Suppressor macrophage treated with lipopolysaccharide for 1 hour (primary cell): ENCODE measurements around the gene ENPP3.

Source experiments
- DNase-seq, 3 donors: peaks; one replicate each; pipeline ENCODE4 v3.0.0-alpha.2; 2020 to 2022

ENPP3 gene

DNA sequence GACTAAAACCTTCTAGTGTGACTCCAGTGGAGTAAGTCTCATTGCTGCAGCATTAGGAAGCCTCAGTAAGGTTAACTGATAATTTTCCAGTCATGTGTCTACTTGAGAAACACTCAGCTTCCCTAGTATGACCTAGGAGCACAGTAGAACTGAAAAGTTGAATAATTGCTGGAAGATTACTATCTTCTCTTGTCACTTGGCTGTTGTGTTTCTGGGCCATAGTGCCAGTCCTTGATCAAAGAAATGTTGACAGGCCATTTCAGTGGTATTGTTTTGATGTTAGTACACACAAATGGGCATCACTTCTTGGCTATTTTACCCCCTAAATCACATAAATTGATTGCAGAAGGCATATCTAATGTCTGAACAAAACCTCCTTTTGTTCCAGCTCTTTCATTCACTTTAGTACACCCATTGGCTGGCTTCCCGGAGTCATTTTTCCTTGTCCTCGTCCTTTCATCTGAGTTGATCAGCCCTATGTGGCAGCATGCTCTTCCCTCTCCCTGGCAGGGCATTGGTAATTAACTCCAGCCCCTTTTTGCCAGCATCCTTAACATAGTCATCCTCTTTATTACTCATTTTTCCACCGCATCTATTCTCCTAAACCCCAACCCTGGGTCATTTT is 6.0 kb downstream of the ENPP3 start:
- DNase-seq = no peak

DNA sequence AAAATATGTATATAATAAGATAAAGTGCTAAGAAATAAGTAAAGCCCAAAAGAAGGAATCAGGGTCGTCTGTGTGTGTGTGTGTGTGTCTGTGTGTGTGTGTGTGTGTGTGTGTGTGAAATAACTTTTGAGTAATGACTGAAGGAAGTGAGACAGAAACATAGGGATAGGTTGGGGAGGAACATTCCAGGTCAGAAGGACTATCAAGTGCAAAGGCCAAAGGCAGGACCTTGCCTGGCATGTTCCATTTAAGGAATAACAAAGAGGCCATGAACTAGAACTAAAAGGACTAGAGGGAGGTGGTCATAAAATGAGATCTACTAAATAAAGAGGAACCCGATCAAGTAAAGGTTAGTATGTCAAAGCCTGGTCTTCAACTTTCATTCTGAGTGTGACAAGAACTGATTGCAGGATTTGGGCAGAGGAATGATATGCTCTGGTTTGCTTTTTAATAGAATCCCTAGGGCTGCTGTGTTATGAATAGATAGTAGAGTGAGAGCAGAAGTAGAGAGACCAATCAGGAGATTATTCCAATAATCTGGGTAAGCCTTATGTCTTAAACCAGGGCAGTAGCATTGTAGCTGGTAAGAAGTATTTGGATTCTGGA is 6.9 kb downstream of the ENPP3 start:
- no peak for DNase-seq

DNA sequence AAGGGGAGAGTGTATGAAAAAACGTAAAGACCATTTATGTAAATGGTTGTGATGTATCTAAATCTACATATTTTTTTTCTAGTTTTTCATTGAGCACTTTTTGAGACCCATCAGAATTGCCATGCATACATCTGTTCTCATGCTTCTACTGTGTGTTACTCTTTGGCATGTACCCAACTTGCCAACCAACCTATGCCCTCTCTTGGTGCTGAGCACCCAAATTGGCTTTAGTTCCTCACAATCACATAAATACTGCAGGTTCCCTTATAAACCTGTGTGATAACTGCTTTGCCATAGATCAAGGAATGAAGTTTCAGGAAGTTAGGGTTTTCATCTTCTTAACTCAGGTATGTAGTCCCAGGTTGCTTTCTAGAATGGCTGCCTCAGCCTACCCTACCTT is 7.8 kb downstream of the ENPP3 start:
- no peak for DNase-seq

DNA sequence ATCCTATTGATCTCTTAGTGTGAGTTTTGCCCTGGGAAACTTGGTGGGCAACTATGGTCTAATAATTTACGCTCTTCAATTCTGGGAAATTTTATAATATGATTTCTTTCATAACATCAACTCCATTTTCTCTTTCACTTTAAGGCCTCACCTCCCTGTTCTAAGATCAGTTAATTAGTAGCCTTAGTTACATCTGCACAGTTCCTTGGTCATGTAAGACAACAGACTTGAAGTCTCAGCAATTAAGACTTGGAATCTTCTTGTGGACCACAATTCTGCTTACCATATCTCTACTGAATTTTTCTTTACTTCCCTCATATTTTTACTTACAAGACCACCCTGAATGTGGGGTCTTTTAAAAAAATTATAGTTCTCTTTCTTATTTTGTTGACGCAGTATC is 8.7 kb downstream of the ENPP3 start:
- DNase-seq = no peak

DNA sequence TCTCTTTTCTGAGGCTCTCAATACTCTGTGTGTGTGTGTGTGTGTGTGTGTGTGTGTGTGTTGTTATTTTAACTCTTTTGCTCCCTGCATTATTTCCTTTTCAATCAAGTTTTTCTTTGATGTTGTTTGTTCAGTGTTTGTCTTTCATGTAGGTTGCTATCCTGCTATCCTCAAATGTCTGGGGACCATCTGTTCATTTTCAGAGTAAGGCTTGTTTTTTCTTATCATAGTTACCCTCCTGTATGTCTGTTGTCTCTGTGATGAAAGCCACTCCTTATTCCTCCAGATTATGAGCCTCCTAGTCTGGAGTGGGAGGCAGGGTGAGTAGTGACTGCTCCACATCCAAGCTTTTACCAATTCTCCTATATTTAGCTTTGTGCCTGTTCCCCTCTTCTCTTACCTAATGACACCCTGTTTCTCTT is 9.2 kb downstream of the ENPP3 start:
- DNase-seq = no peak

DNA sequence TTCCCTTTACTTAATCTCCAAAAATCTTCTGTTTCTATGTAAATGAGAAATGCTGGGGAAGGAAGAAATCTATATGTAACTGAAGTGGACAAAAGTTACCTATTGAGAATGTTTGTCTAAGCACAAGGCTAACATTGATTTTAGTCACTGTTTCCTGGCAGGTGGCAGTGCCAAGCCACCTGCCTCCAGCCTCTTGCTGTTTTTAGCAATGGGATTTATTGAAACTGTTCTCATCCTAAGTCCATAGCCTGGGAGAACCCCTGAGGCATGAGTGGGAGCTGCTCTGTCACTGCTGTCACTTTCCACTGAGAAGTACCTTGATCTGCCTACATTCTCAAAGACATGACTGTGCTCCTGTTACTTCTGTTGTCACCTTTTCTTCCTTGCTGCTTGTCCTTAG is 14.7 kb downstream of the ENPP3 start:
- DNase-seq = no peak

DNA sequence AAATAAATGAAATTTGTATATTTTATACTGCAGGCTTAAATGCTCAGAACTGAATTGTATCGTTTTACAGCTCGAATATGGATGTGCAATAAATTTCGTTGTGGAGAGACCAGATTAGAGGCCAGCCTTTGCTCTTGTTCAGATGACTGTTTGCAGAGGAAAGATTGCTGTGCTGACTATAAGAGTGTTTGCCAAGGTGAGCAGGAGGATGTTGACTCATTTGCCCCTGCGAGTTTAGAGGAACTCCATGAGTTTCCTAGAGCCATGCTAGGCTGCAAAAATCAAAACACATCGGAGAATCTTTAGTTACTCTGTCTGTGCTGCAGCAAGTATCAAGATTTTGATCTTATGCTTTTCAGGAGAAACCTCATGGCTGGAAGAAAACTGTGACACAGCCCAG is 15.4 kb downstream of the ENPP3 start:
- DNase-seq = no peak

DNA sequence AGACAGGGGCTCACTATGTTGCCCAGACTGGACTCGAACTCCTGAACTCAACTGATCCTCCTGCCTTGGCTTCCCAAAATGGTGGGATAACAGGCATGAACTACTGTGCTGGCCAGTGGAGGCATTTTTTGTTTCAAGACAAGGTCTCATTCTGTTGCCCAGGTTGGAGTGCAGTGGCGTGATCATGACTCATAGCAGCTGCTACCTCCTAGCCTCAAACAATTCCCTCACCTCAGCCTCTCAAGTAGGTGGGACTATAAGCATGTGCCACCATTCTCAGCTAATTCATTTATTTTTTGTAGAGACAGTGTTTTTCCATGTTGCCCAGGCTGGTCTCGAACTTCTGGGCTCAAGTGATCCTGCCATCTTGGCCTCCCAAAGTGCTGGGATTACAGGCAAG is 17.2 kb downstream of the ENPP3 start:
- DNase-seq = no peak

DNA sequence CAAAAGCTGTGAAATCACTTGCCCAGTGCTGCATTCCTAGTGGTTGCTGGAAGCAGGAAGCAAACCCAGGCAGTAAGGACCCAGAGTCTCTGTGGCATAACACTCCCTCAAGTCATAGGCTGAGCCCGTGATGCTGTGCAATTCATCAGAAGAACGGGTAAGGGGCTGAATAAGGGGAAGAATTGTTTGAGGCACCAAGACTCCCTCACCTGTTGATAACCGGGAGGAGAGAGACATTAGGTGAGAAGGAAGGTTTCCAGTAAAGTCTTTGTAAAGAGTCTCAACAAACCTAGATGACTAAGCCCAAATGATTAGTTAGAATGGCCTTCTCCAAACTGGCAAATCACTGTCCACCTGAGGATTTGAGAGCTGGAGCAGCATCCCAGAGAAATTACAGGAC is 18.3 kb downstream of the ENPP3 start:
- DNase-seq = no peak

DNA sequence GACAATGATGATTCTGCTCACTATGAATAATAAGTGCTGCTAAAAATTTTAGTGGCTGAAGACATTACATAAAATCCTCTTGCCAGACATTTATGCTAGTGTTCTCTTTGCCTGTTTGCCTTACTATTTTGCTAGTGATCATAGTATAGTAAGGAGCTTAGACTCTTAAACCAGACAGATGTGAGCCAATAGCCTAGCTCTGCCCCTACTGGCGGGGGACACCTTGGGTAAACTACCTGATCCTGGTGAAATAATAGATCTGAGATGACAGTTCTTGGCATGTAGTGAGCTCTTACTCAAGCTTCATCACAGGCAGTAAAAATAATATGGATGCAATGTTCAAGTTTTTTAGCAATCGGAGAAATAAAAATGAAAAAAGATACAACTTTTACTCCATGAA is 18.8 kb downstream of the ENPP3 start:
- DNase-seq = no peak

DNA sequence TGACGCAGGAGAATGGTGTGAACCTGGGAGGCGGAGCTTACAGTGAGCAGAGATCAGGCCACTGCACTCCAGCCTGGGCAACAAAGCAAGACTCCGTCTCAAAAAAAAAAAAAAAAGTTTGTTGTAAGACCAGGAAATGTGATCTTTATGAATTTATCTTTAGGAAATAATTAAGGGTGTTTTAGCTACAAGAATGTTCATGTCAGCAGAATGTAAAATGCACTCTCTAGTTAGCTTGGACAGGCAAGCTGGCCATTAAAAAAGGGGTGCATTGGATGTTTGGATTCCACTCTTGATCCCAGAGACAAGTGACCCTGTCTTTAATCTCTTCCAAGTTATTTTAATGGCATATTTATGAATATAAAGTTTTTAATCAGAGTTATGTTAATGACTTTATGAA is 19.6 kb downstream of the ENPP3 start:
- DNase-seq = no peak

DNA sequence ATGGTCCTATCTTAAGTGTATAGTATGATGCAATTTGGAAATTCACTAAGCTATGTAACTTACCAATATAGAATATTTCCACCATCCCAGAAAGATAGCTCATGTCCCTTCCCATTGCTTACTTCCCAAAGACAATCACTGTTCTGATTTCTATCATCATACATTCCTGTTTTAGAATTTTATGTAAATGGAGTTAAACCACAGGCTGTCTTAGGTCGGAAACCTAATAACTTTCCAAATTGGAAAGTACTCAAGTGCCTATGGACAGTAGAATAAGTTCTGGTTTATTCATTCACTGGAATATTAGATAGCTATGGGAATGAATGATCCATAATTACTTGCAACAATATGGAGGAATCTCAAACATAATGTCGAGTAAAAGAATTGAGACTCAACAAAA is 20.1 kb downstream of the ENPP3 start:
- DNase-seq = no peak

DNA sequence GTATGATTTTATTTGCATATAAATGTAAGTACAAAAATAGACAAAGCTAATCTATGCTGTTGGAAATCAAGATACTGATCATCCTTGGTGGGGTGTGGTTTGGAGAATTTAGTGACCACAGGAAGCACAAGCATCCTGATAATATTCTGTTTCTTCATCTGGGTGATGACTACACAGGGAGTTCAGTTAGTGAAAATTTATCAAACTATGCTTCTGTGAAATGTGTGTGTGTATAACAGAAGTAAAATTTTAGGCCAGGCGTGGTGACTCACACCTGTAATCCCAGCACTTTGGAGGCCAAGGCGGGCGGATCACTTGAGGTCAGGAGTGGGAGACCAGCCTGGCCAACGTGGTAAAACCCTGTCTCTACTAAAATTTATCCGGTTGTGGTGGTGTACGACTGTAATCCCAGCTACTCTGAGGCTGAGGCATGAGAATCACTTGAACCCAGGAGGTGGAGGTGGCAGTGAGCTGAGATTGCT is 20.6 kb downstream of the ENPP3 start:
- DNase-seq = no peak

DNA sequence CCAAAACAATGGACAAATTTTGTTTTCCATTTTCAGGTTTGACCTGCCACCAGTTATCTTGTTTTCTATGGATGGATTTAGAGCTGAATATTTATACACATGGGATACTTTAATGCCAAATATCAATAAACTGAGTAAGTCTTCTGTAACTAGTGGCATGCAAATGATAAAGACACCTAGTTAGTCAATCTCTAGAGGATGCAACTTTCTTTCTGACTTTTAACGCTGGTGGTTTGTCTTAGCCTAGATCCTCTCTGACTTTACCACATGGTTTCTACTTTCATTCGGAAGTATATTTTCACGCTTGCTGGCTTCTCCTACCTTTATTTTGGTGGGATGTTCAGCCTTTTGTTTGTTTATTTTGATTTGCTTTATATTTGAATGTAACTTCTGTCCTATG is 21.2 kb downstream of the ENPP3 start:
- DNase-seq = no peak

DNA sequence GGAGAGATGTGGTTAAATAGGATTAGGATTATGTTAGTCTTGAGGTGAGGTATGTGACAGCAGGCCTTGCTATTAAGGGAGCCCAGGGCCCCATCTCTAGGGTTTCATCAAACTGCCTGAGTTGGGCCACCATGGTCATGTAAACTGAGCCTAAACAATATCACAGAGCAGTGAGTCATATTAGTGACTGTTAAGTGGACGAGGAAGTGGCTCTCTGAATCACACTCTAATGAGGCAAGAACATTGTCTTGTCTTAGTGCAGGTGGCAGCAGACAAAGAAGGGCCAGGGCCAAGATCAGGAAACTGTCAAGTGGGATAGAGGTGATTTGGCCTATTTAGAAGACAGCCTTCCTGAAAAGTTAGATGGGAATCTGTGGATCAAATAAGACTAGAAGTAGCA is 23.1 kb downstream of the ENPP3 start:
- peak; percentile 34 to 60 (median 53) for DNase-seq

DNA sequence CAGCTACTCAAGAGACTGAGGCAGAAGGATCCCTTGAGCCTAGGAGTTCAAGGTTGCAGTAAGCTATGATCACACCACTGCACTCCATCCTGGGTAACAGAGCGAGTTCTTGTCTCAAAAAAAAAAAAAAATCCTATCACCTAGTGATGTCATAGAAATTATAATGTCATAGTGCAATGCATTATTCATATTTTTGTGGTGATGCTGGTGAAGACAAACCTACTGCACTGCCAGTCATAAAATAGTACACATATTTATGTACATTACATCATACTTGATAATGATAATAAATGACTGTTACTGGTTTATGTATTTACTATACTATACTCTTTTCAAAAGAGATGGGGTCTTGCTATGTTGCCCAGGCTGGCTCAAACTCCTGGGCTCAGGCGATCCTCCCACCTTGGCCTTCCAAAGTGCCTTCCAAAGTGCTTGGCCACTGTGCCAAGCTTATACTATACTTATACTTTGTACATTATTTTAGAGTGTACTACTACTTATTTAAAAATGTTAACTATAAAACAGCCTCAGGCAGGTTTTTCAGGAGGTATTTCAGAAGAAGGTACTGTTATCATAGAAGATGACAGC is 26.6 kb downstream of the ENPP3 start:
- DNase-seq = no peak

DNA sequence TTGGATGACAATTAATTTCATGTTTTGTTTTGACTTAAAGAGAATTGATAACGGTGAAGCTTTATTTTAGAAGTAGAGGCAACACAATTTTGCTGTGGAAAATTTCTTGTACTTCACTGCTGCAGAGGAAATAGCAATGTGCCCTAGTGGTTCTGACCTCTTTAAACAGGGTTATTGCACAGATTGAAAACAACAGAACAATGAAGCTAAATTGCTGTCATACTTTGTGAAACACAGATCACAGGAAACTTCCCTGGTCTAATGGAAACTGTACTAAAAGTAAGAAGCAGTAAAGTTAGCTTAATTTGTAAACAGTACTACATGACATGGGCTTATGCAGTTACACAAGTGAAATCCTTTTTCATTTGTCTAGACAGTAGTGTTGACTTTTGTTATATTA is 32.8 kb downstream of the ENPP3 start:
- no peak for DNase-seq

DNA sequence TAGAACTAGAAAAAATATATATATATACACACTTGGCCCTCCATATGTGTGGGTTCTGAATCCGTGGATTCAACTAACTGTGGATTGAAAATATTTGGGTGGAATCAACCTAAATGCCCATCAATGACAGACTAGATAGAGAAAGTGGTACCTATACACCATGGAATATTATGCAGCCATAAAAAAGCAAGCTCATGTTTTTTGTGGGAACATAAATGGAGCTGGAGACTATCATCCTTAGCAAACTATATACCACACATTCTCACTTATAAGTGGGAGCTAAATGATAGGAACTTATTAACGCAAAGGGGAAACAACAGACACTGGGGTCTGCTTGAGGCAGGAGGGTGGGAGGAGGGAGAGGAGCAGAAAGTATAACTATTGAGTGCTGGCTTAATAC is 36.1 kb downstream of the ENPP3 start:
- no peak for DNase-seq

DNA sequence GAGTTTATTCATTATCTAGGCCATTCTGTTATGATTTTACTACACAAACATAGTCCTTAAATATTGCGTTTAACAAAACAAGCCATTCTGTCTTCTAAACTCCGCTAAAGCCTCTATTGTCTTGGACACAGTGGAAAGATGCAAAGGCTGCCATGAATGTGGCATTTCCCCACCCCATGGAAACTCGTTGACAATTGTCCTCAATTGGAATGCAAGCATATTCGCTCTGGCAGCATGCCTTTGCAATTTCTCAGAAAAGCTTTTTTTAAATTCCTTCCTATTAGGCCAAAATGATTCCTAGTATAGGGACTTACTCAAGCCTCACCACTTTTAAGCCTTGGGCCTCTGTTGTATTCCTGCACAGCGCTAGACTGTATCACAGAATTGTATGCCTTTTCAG is 41.3 kb downstream of the ENPP3 start:
- DNase-seq = no peak

DNA sequence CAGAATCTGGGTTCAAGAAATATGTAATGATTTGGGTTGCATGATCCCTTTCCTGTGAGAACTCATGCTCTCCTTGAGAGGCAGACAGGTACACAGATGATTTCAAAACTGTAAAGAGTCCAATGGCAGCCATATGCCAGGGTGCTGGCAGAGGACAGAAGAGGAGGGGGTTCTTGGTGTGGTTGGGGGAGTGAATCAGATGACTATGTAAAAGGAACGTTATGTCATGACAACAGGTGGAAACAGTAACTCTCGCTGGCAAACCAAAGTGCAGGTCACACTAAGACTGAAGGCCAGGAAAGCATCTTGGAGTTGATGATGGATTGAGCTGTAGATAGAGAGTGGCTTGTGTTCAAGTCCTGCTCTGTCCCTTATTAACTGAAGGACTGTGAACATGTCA is 43.8 kb downstream of the ENPP3 start:
- no peak for DNase-seq

DNA sequence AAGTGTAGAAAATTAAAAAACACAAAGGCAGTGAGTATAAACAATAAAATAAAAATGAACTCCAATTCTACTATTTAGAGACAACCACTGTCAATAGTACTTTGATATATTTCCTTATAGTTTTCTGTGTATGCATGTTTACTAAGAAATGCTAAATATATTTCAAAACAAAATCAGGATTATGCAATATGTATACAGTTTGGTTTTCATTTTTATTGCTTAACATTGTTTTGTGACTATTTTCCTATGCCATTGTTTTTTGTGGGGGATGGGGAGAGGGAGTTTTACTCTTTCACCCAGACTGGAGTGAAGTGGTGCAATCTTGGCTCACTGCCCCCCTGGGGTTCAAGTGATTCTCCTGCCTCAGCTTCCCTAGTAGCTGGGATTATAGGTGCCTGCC is 44.5 kb downstream of the ENPP3 start:
- DNase-seq = no peak

DNA sequence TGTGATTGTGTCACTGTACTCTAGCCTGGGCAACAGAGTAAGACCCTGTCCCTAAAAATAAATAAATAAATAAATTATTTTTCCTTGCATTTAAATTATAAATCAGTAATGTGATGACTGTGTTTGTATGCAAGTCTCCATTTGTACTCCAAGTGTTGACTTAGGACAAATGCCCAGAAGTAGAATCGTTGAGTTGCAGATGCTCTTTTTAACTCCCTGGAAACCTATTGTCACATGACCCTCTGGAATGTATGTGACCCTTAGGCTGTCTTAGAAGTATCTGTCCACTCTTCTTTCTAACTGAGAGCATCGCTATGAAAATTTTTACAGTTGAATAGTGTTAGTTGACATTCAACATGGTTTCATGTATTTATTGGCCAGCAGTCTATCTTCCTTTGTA is 45.3 kb downstream of the ENPP3 start:
- DNase-seq = no peak

DNA sequence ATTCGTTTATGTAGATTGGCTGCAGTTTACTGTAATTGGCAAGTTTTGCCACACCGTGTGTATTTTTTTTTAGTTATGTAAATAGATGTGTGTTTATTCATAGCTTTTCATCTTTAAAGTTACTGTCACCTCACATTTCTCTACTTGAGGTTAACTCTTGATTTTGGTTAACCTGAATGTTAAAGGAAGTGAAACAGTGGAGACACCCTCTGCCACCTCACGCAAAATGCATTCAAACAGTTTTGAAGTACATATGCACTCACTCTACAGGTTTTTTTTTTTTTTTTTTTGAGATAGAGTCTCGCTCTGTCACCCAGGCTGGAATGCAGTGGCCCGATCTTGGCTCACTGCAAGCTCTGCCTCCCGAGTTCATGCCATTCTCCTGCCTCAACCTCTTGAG is 46.4 kb downstream of the ENPP3 start:
- DNase-seq = no peak

DNA sequence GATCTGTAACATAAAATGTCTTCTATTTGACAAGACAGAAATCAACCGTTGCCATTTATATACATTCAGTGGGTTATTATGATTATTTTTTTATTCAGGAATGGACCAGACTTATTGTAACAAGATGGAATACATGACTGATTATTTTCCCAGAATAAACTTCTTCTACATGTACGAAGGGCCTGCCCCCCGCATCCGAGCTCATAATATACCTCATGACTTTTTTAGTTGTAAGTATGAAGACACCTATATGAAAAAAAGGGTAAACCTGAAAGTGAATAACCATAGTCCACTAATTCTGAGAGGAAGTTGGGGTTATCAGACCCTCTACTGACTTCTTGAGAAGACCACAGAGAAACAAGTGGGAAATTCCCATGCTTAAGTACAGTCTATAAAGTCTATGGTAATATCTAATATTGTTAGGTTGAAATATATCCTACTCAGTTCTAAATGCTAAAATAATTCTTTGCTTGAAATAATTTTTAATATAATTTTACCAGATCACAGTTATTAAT is 48.2 kb downstream of the ENPP3 start:
- no peak for DNase-seq

DNA sequence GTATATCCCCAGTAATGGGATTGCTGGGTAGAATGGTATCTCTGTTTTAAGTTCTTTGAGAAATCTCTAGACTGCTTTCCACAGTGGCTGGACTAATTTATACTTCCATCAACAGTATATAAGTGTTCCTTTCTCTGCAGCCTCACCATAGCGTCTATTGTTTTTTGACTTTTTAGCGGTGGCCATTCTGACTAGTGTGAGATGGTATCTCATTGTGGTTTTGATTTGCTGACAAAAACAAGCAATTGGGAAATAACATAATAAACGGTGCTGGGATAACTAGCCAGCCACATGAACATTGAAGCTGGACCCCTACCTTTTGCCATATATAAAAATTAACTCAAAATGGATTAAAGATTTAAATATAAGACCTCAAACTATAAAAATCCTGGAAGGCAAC is 49.9 kb downstream of the ENPP3 start:
- DNase-seq = no peak
